Adrenal gland (tissue), 5 donors: ENCODE measurements around the gene RAB14.

ENCODE experiments used
- CTCF ChIP-seq, 6 experiments: fragments of 450-650 bp in 4 of 6; fragments of 200-600 bp in 2 of 6; sonication (generic) in 1 of 6; IDR thresholded peaks; 1 replicate in 5 of 6; 2 replicates in 1 of 6; pipeline versions ENCODE4 v1.5.1 to v1.8.0; 2016 to 2021; ENCODE audit warnings: antibody characterized with exemption in 6 of 6, mild to moderate bottlenecking in 2 of 6, moderate library complexity in 1 of 6
- POLR2A ChIP-seq, 2 donors: fragments of 450-650 bp; IDR thresholded peaks; one replicate each; pipeline ENCODE4 v1.6.1; 2017; ENCODE audit warnings: antibody characterized with exemption in 2 of 2, mild to moderate bottlenecking in 2 of 2, moderate library complexity in 1 of 2
- donor health status: DM: no; HTN: no; CAD: no.

DNA sequence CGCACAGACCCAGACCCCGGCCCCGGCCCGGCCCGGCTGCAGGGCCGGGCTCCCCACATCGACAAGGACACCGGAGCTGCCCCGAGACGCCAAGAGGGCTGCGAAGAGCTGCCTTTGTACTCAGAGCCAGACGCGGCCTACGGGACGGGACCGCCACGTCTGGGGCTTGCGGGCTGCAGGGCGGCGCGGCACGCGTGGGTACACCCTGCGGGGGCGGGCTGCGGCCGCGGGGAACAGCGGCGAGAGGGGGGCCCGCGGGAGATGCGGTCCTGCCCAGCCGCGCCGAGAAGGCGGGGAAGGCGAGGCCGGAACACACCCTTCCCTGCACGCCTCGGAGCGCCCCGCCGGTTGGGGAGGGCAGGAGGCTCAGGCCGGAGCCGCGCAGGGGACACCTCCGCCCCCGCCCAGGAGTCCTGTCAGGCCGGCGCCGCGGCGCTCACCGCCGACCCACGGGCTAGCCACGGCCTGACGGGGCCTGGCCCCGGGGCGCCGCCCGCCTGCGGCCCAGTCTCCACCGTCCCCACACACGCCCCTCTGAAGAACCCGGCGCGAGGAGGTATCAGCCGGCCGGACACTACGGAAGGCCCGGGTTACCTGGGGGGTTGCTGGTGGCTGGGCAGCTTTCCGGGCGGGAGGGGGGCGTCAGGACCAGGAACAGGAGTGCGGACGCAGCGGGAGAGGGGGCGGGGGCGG lies 478 bp downstream of the RAB14 start:
- TF ChIP-seq CTCF (IDR thresholded peaks at IDR 0.05) (peak in 1 of 6 experiments; percentile 1), POLR2A (IDR thresholded peaks at IDR 0.05) (no peak)
